Loucy (cell line): ENCODE results near the gene AMDHD1.

Source experiments
- H2AFZ ChIP-seq: fragments of 200-600 bp; sonication (generic); 2 replicates; pipeline ENCODE4 v1.6.0; 2016; ENCODE audit warnings: antibody characterized with exemption, mild to moderate bottlenecking, low read length, moderate library complexity
- H3F3A ChIP-seq: fragments of 200-600 bp; 2 replicates; pipeline ENCODE4 v1.6.0; 2016; ENCODE audit warnings: antibody characterized with exemption, low read depth, mild to moderate bottlenecking
- H3K27me3 ChIP-seq: fragments of 200-600 bp; sonication (generic); 2 replicates; pipeline ENCODE4 v1.6.1; 2014; ENCODE audit warnings: low read length, mild to moderate bottlenecking; ENCODE audit not compliant: insufficient read depth, poor library complexity, severe bottlenecking
- H3K36me3 ChIP-seq: fragments of 200-600 bp; sonication (generic); 2 replicates; pipeline ENCODE4 v1.6.1; 2016; ENCODE audit warnings: low read length; ENCODE audit not compliant: insufficient read depth
- H3K4me1 ChIP-seq: fragments of 200-600 bp; sonication (generic); 2 replicates; pipeline ENCODE4 v1.5.1; 2014; ENCODE audit warnings: low read length, mild to moderate bottlenecking; ENCODE audit not compliant: insufficient read depth, poor library complexity, severe bottlenecking
- H3K4me2 ChIP-seq: fragments of 200-600 bp; sonication (generic); 2 replicates; pipeline ENCODE4 v1.6.0; 2014; ENCODE audit warnings: antibody characterized with exemption, low read length, low read depth, mild to moderate bottlenecking; ENCODE audit not compliant: poor library complexity, severe bottlenecking
- H3K4me3 ChIP-seq: fragments of 200-600 bp; sonication (generic); 2 replicates; pipeline ENCODE4 v1.5.1; 2014; ENCODE audit warnings: low read length, mild to moderate bottlenecking, mixed read lengths; ENCODE audit not compliant: poor library complexity, severe bottlenecking
- H3K79me2 ChIP-seq: fragments of 200-600 bp; sonication (generic); 2 replicates; pipeline ENCODE4 v1.6.1; 2014; ENCODE audit warnings: low read length; ENCODE audit not compliant: insufficient read depth
- H3K9ac ChIP-seq: fragments of 200-600 bp; sonication (generic); 2 replicates; pipeline ENCODE4 v1.6.0; 2014; ENCODE audit warnings: mild to moderate bottlenecking, low read depth, low read length, moderate library complexity; ENCODE audit not compliant: poor library complexity, severe bottlenecking
- H3K9me2 ChIP-seq: fragments of 200-600 bp; sonication (generic); replicated peaks from 2 replicates; pipeline ENCODE4 v1.6.1; 2016; ENCODE audit warnings: low read depth, low read length, mixed read lengths
- H3K9me3 ChIP-seq: fragments of 200-600 bp; sonication (generic); 2 replicates; pipeline ENCODE4 v1.6.1; 2014; ENCODE audit warnings: mild to moderate bottlenecking, antibody characterized with exemption, low read length, low read depth; ENCODE audit not compliant: insufficient read depth
- H4K20me1 ChIP-seq: fragments of 200-600 bp; sonication (generic); 2 replicates; pipeline ENCODE4 v1.6.0; 2014; ENCODE audit warnings: antibody characterized with exemption, low read length, mild to moderate bottlenecking; ENCODE audit not compliant: insufficient read depth, poor library complexity, severe bottlenecking
- CTCF ChIP-seq: fragments of 200-600 bp; sonication (generic); conservative IDR thresholded peaks from 2 replicates; pipeline ENCODE4 v1.5.1; 2014; ENCODE audit warnings: mild to moderate bottlenecking, antibody characterized with exemption, low read length
- EZH2phosphoT487 ChIP-seq: fragments of 200-600 bp; IDR thresholded peaks from 2 replicates; pipeline ENCODE4 v1.6.1; 2018; ENCODE audit warnings: antibody characterized with exemption, mild to moderate bottlenecking, moderate library complexity, borderline replicate concordance

Gene AMDHD1

GRCh38 chr12:95995238-95996031 lies 52.3 kb downstream of the AMDHD1 start:
- H4K20me1 ChIP-seq: no peaks in the 10 kb centered on the region
- H3K4me3 ChIP-seq: no peak overlapping the region
- H3K36me3 ChIP-seq: no peaks in the 10 kb centered on the region
- no peak overlapping the region for H3K9ac ChIP-seq
- H3K9me3 ChIP-seq: no peaks in the 10 kb centered on the region
- no peaks in the 10 kb centered on the region for H3F3A ChIP-seq
- no peaks in the 10 kb centered on the region for H3K4me1 ChIP-seq
- no peaks in the 10 kb centered on the region for H3K79me2 ChIP-seq
- H2AFZ ChIP-seq: no peak overlapping the region
- TF ChIP-seq CTCF (no peak), EZH2phosphoT487 (no peak)
- H3K4me2 ChIP-seq: no peak overlapping the region
- no peaks in the 10 kb centered on the region for H3K27me3 ChIP-seq
- no peaks in the 10 kb centered on the region for H3K9me2 ChIP-seq

GRCh38 chr12:95996034-95996658 lies 53.0 kb downstream of the AMDHD1 start, which contains the start of gene HAL:
TSS of gene HAL (minus strand) at chr12:95996344. CDS start at chr12:95995910, 434 bp downstream.
- H3K4me1 ChIP-seq: no peaks in the 10 kb centered on the region
- H3K4me3 ChIP-seq: no peak within 1 kb of the TSS
- no peaks in the 10 kb centered on the region for H4K20me1 ChIP-seq
- H3K9me3 ChIP-seq: no peaks in the 10 kb centered on the region
- H3K27me3 ChIP-seq: no peaks in the 10 kb centered on the region
- no peaks in the 10 kb centered on the region; the same call in 1 of the 2 replicates for H3K36me3 ChIP-seq
- H3F3A ChIP-seq: no peaks in the 10 kb centered on the region
- no peaks in the 10 kb centered on the region for H3K79me2 ChIP-seq
- H3K4me2 ChIP-seq: no peak within 1 kb of the TSS
- no peak for TF ChIP-seq CTCF
- no peak for TF ChIP-seq EZH2phosphoT487
- no peak within 1 kb of the TSS for H2AFZ ChIP-seq
- H3K9me2 ChIP-seq: no peaks in the 10 kb centered on the region
- H3K9ac ChIP-seq: no peak within 1 kb of the TSS

- no peaks in the 10 kb centered on the region for H3K79me2 ChIP-seq
- H3F3A ChIP-seq: no peaks in the 10 kb centered on the region
- H3K4me2 ChIP-seq: no peak overlapping the region
- no peak overlapping the region for H3K9ac ChIP-seq
- no peaks in the 10 kb centered on the region for H3K9me2 ChIP-seq
- no peaks in the 10 kb centered on the region for H3K27me3 ChIP-seq
- no peak for TF ChIP-seq EZH2phosphoT487
- no peak for TF ChIP-seq CTCF
- peaks cover 3% of the 10 kb centered on the region; the same call in 1 of the 2 replicates for H3K36me3 ChIP-seq
- H3K9me3 ChIP-seq: no peaks in the 10 kb centered on the region
- H3K4me1 ChIP-seq: no peaks in the 10 kb centered on the region
- H4K20me1 ChIP-seq: no peaks in the 10 kb centered on the region
- no peak overlapping the region for H2AFZ ChIP-seq
- no peak overlapping the region for H3K4me3 ChIP-seq
These were observed 54.1 kb downstream of the AMDHD1 start for GRCh38 chr12:95997276-95997675.
